AG09309 (cell line): ENCODE measurements around the gene CCDC92.
"Not testable (repeated sequence)": the region's sequence is repeated elsewhere in the genome, so short reads cannot be mapped to it uniquely, and the experiment has no call there.

Source experiments
- DNase-seq: peaks from one replicate; pipeline ENCODE4 v3.0.0-alpha.2; 2010; ENCODE audit warnings: low read depth
- H3K4me3 ChIP-seq: 2 replicates; pipeline ENCODE4 v1.5.1; 2011; ENCODE audit warnings: mild to moderate bottlenecking, low read depth, low read length, moderate library complexity; ENCODE audit not compliant: control insufficient read depth
- TF ChIP-seq, protein P1 (sequence below): IDR thresholded peaks from 2 replicates; pipeline ENCODE4 v1.5.1; 2011; ENCODE audit warnings: mild to moderate bottlenecking, low read depth, low read length, inconsistent platforms; ENCODE audit not compliant: insufficient read depth, control insufficient read depth; ENCODE audit errors: missing control alignments

CCDC92 gene

DNA sequence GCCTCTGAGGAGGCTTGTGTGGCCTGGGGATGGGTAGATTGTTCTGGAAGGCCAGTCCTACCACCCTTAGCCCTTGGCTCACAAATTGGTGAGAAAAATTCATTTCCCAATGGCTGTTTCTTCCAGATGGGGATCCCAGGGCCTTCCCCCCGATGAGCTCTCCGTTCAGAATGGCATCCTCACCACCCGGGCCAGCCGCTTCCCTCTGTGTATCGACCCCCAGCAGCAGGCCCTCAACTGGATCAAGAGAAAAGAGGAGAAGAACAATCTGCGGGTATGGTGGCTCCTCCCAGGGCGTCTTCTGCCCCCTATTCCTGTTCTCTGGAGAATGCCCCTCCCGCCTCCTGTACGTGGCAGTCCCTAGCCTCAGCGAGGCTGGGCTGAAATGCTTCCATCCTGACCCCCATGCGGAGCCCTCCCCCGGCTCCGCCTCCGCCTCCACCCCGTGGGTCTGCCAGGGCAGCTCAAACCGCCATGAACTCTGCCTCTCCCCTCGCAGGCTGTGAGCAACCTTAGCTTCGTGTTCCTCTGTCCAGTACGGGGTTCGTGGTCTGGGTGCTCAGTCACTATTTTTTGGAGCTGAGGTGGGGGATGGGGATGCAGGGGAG, 57.8 kb downstream of the CCDC92 start:
- TF ChIP-seq, protein P1, sequence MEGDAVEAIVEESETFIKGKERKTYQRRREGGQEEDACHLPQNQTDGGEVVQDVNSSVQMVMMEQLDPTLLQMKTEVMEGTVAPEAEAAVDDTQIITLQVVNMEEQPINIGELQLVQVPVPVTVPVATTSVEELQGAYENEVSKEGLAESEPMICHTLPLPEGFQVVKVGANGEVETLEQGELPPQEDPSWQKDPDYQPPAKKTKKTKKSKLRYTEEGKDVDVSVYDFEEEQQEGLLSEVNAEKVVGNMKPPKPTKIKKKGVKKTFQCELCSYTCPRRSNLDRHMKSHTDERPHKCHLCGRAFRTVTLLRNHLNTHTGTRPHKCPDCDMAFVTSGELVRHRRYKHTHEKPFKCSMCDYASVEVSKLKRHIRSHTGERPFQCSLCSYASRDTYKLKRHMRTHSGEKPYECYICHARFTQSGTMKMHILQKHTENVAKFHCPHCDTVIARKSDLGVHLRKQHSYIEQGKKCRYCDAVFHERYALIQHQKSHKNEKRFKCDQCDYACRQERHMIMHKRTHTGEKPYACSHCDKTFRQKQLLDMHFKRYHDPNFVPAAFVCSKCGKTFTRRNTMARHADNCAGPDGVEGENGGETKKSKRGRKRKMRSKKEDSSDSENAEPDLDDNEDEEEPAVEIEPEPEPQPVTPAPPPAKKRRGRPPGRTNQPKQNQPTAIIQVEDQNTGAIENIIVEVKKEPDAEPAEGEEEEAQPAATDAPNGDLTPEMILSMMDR, result no peak
- no peak overlapping the region for H3K4me3 ChIP-seq
- DNase-seq, result no peak

DNA sequence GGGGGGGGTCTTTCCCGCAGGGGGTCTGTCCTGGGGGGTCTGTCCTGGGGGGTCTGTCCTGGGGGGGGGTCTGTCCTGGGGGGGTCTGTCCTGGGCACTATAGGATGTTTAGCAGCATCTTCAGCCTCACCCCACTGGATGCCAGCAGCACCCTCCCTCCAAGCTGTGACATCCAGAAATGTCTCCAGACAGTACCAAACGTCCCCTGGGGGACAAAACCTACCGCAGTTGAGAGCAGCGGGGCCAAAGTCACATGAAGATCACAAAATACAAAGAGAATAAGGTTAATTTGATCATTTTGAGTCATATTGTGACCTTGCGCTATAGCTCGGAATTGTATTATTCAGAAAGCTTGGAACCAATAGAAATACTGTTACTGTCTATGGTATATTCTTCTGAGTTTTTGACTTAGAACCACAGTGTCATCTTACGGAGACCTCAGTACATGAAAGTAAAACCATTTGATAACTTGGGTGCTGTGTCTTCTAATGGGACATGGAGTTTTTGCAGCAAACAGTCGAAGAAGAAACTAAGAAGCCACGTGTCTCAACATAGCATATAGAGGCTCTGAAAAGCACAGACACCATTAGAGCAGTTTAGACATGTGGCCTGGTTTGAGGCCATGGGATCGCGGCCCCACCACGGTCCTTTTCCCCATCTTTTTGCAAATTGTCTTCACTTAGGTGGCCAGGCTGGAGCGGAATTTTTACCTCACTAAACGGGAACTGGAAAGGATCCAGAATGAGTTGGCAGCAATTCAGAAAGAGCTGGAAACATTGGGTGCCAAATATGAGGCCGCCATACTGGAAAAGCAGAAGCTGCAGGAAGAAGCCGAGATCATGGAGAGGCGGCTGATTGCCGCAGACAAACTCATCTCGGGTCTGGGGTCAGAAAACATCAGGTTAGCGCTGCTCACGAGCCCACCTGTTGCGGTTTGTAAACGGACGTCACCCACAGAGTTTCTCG, 59.9 kb downstream of the CCDC92 start:
- DNase-seq, result no peak
- TF ChIP-seq, protein P1, result no peak
- no peak overlapping the region for H3K4me3 ChIP-seq

DNA sequence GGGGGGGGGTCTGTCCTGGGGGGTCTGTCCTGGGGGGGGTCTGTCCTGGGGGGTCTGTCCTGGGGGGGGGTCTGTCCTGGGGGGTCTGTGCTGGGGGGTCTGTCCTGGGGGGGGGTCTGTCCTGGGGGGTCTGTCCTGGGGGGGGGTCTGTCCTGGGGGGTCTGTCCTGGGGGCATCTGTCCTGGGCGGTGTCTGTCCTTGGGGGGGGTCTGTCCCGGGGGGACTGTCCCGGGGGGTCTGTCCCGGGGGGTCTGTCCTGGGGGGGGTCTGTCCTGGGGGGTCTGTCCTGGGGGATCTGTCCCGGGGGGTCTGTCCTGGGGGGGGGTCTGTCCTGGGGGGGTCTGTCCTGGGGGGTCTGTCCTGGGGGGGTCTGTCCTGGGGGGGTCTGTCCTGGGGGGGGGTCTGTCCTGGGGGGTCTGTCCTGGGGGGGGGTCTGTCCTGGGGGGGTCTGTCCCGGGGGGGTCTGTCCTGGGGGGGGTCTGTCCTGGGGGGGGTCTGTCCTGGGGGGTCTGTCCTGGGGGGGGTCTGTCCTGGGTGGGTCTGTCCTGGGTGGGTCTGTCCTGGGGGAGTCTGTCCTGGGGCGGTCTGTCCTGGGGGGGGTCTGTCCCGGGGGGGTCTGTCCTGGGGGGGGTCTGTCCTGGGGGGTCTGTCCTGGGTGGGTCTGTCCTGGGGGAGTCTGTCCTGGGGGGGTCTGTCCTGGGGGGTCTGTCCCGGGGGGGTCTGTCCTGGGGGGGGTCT, 60.8 kb downstream of the CCDC92 start:
- not testable (repeated sequence) for DNase-seq, H3K4me3 ChIP-seq

- no peak for DNase-seq
- TF ChIP-seq, protein P1, result no peak
- no peak overlapping the region for H3K4me3 ChIP-seq
Measured at GRCh38 chr12:123910761-123911193, 61.9 kb downstream of the CCDC92 start.

GRCh38 chr12:123910057-123910456, 62.6 kb downstream of the CCDC92 start:
- H3K4me3 ChIP-seq, result no peak overlapping the region
- TF ChIP-seq, protein P1, result no peak
- no peak for DNase-seq

- TF ChIP-seq, protein P1, result no peak
- H3K4me3 ChIP-seq, result no peak overlapping the region
- DNase-seq, result no peak
Measured at GRCh38 chr12:123908884-123909725, 63.5 kb downstream of the CCDC92 start.
